Activated naive CD4-positive, alpha-beta T cell treated with anti-CD3 and anti-CD28 coated beads for 36 hours (primary cell): ENCODE data around the gene THRA. TPM values are rescaled to one million over a fixed set of nuclear protein-coding genes. Genes with fewer than 3 reads are reported as not detected.

Source experiments
- CTCF ChIA-PET: fragments of 350-600 bp; sonication (Branson Sonifier 250); formaldehyde crosslinking; loops from one replicate; lab custom pipeline; 2021; ENCODE audit warnings: antibody characterized with exemption; lab: Charles Lee
- DNase-seq: peaks from one replicate; pipeline ENCODE4 v3.0.0-alpha.2; 2020
- H3K27ac Mint-ChIP-seq: one replicate; pipeline ENCODE4 v1.8.0; 2021; ENCODE audit warnings: mild to moderate bottlenecking, mixed read lengths
- H3K27me3 Mint-ChIP-seq: one replicate; pipeline ENCODE4 v1.8.0; 2021; ENCODE audit warnings: low read depth, mixed read lengths
- H3K36me3 Mint-ChIP-seq: one replicate; pipeline ENCODE4 v1.8.0; 2021; ENCODE audit warnings: low read depth, mixed read lengths
- H3K4me1 Mint-ChIP-seq: one replicate; pipeline ENCODE4 v1.8.0; 2021; ENCODE audit warnings: low read depth, mixed read lengths
- H3K4me3 Mint-ChIP-seq: one replicate; pipeline ENCODE4 v1.8.0; 2021; ENCODE audit warnings: mild to moderate bottlenecking, moderate library complexity, mixed read lengths
- H3K9me3 Mint-ChIP-seq: one replicate; pipeline ENCODE4 v1.8.0; 2021; ENCODE audit warnings: mixed read lengths
- intact Hi-C: fragments of 100-400 bp; cut with micrococcal nuclease; formaldehyde crosslinking; loops from one replicate; pipeline ENCODE4 v1.15.1; 2023
- total RNA-seq, 2 experiments: library from RNA; stranded (reverse); gene quantifications; one replicate each; pipeline ENCODE4 v1.2.3, GENCODE V29; 2021

The THRA gene
- total RNA-seq, 2 experiments from 2014 or later = 10.2 to 11.2 TPM

GRCh38 chr17:40069751-40070708 lies 7.3 kb downstream of the THRA start:
- peak; percentile 54 for DNase-seq
- H3K27me3 Mint-ChIP-seq = no peaks in the 10 kb centered on the region
- no peaks in the 10 kb centered on the region for H3K9me3 Mint-ChIP-seq
- CTCF ChIA-PET = interaction anchor here (0.6 to 2.2 kb wide), 9 partner anchors 16 to 463 kb away, joined by 3 to 7 read pairs (median 5); partner anchors contain the start of gene NR1D1
- H3K27ac Mint-ChIP-seq = peak overlapping the region; percentile 92
- no peaks in the 10 kb centered on the region for H3K36me3 Mint-ChIP-seq
- intact Hi-C loops = loop anchor here (1.0 to 5.0 kb wide), 2 partner anchors 26 to 97 kb away; no protein-coding TSS in a partner anchor
- peaks cover 69% of the 10 kb centered on the region for H3K4me1 Mint-ChIP-seq
- peak overlapping the region; percentile 73 for H3K4me3 Mint-ChIP-seq

GRCh38 chr17:40070709-40071312 lies 8.0 kb downstream of the THRA start:
- DNase-seq = no peak
- CTCF ChIA-PET = interaction anchor here (0.8 to 2.2 kb wide), 5 partner anchors 9 to 43 kb away, joined by 3 to 6 read pairs (median 3); partner anchors contain the start of gene MED24
- H3K4me1 Mint-ChIP-seq = peaks cover 72% of the 10 kb centered on the region
- no peaks in the 10 kb centered on the region for H3K9me3 Mint-ChIP-seq
- no peak overlapping the region for H3K4me3 Mint-ChIP-seq
- no peaks in the 10 kb centered on the region for H3K36me3 Mint-ChIP-seq
- H3K27me3 Mint-ChIP-seq = no peaks in the 10 kb centered on the region
- H3K27ac Mint-ChIP-seq = peak overlapping the region; percentile 65
- intact Hi-C loops = no loop called here

- CTCF ChIA-PET = interaction anchor here (0.6 to 2.2 kb wide), 7 partner anchors 10 to 44 kb away, joined by 3 to 6 read pairs (median 3); partner anchors contain the start of gene MED24
- Mint-ChIP-seq H3K27me3 (no peaks in the 10 kb centered on the region), H3K36me3 (no peaks in the 10 kb centered on the region), H3K9me3 (no peaks in the 10 kb centered on the region), H3K4me3 (no peak overlapping the region), H3K27ac (no peak overlapping the region), H3K4me1 (peaks cover 74% of the 10 kb centered on the region)
- DNase-seq = no peak
- intact Hi-C loops = no loop called here
Measured at GRCh38 chr17:40071313-40072039, 8.7 kb downstream of the THRA start.

GRCh38 chr17:40072040-40072734 lies 9.4 kb downstream of the THRA start:
- no peaks in the 10 kb centered on the region for H3K27me3 Mint-ChIP-seq
- no peaks in the 10 kb centered on the region for H3K36me3 Mint-ChIP-seq
- H3K27ac Mint-ChIP-seq = no peak overlapping the region
- CTCF ChIA-PET = interaction anchor here (0.6 to 1.3 kb wide), 3 partner anchors 10 to 36 kb away, joined by 3 read pairs; no protein-coding TSS in a partner anchor
- no peaks in the 10 kb centered on the region for H3K9me3 Mint-ChIP-seq
- no peak for DNase-seq
- intact Hi-C loops = no loop called here
- peaks cover 68% of the 10 kb centered on the region for H3K4me1 Mint-ChIP-seq
- no peak overlapping the region for H3K4me3 Mint-ChIP-seq

GRCh38 chr17:40072735-40073346 lies 10.1 kb downstream of the THRA start:
- Mint-ChIP-seq H3K36me3 (no peaks in the 10 kb centered on the region), H3K27ac (no peak overlapping the region), H3K27me3 (no peaks in the 10 kb centered on the region), H3K4me3 (no peak overlapping the region), H3K9me3 (no peaks in the 10 kb centered on the region), H3K4me1 (peaks cover 61% of the 10 kb centered on the region)
- no peak for DNase-seq
- CTCF ChIA-PET = interaction anchor here (0.8 to 5.9 kb wide), 8 partner anchors 11 to 57 kb away, joined by 3 to 157 read pairs (median 6); partner anchors contain the start of genes CSF3, MED24 and THRA
- intact Hi-C loops = no loop called here

- no peaks in the 10 kb centered on the region for H3K9me3 Mint-ChIP-seq
- intact Hi-C loops = no loop called here
- H3K4me3 Mint-ChIP-seq = no peak overlapping the region
- H3K4me1 Mint-ChIP-seq = peaks cover 53% of the 10 kb centered on the region
- no peak overlapping the region for H3K27ac Mint-ChIP-seq
- CTCF ChIA-PET = interaction anchor here (0.6 to 5.9 kb wide), 10 partner anchors 11 to 214 kb away, joined by 3 to 157 read pairs (median 4); partner anchors contain the start of genes CDC6, CSF3, MED24 and THRA
- no peak for DNase-seq
- H3K27me3 Mint-ChIP-seq = no peaks in the 10 kb centered on the region
- H3K36me3 Mint-ChIP-seq = no peaks in the 10 kb centered on the region
Measured at GRCh38 chr17:40073454-40074174, 10.8 kb downstream of the THRA start.

GRCh38 chr17:40074175-40074512 lies 11.4 kb downstream of the THRA start:
- H3K4me3 Mint-ChIP-seq = no peak overlapping the region
- no peaks in the 10 kb centered on the region for H3K36me3 Mint-ChIP-seq
- no peaks in the 10 kb centered on the region for H3K27me3 Mint-ChIP-seq
- H3K4me1 Mint-ChIP-seq = peaks cover 48% of the 10 kb centered on the region
- DNase-seq = no peak
- H3K27ac Mint-ChIP-seq = no peak overlapping the region
- no peaks in the 10 kb centered on the region for H3K9me3 Mint-ChIP-seq
- intact Hi-C loops = no loop called here
- CTCF ChIA-PET = interaction anchor here (1.1 to 5.9 kb wide), 13 partner anchors 11 to 214 kb away, joined by 3 to 157 read pairs (median 10); partner anchors contain the start of genes CDC6, CSF3, MED24 and THRA

GRCh38 chr17:40074871-40075200 lies 12.1 kb downstream of the THRA start:
- CTCF ChIA-PET = interaction anchor here (0.6 to 5.9 kb wide), 28 partner anchors 10 to 283 kb away, joined by 3 to 157 read pairs (median 4); partner anchors contain the start of genes CDC6, CSF3, MED24 and NR1D1
- Mint-ChIP-seq H3K4me1 (peaks cover 41% of the 10 kb centered on the region), H3K9me3 (no peaks in the 10 kb centered on the region), H3K27ac (no peak overlapping the region), H3K27me3 (no peaks in the 10 kb centered on the region), H3K4me3 (no peak overlapping the region), H3K36me3 (no peaks in the 10 kb centered on the region)
- intact Hi-C loops = no loop called here
- no peak for DNase-seq

- H3K27ac Mint-ChIP-seq = no peak overlapping the region
Measured at GRCh38 chr17:40075201-40075941, 12.6 kb downstream of the THRA start.

GRCh38 chr17:40075942-40076498 lies 13.3 kb downstream of the THRA start:
- H3K9me3 Mint-ChIP-seq = no peaks in the 10 kb centered on the region
- H3K27ac Mint-ChIP-seq = no peak overlapping the region
- H3K36me3 Mint-ChIP-seq = no peaks in the 10 kb centered on the region
- peaks cover 29% of the 10 kb centered on the region for H3K4me1 Mint-ChIP-seq
- CTCF ChIA-PET = interaction anchor here (0.6 to 5.9 kb wide), 26 partner anchors 9 to 422 kb away, joined by 3 to 157 read pairs (median 6); partner anchors contain the start of genes CSF3, MED24, NR1D1 and THRA
- H3K4me3 Mint-ChIP-seq = no peak overlapping the region
- H3K27me3 Mint-ChIP-seq = no peaks in the 10 kb centered on the region
- intact Hi-C loops = no loop called here
- no peak for DNase-seq

More at GRCh38 chr17:40075201-40075941, 12.6 kb downstream of the THRA start:
- intact Hi-C loops = no loop called here
- CTCF ChIA-PET = interaction anchor here (0.6 to 5.9 kb wide), 34 partner anchors 10 to 422 kb away, joined by 3 to 157 read pairs (median 4); partner anchors contain the start of genes CSF3, MED24, NR1D1 and THRA
- no peaks in the 10 kb centered on the region for H3K36me3 Mint-ChIP-seq
- no peaks in the 10 kb centered on the region for H3K9me3 Mint-ChIP-seq
- peaks cover 36% of the 10 kb centered on the region for H3K4me1 Mint-ChIP-seq
- no peaks in the 10 kb centered on the region for H3K27me3 Mint-ChIP-seq
- DNase-seq = peak; percentile 80
- H3K4me3 Mint-ChIP-seq = no peak overlapping the region
